Ectodermal cell (in vitro differentiated cells): ENCODE measurements around the gene DCDC2B.
A peak's percentile ranks its signal among the peaks of the same experiment; 100 is the strongest.

Experiments
- H3K27ac ChIP-seq: 2 replicates; pipeline ENCODE4 v1.7.0; 2013; ENCODE audit warnings: mild to moderate bottlenecking, low read depth, low read length; ENCODE audit not compliant: insufficient read depth, poor library complexity, severe bottlenecking
- H3K27me3 ChIP-seq: 2 replicates; pipeline ENCODE4 v1.7.0; 2013; ENCODE audit warnings: mild to moderate bottlenecking, low read length; ENCODE audit not compliant: insufficient read depth, control insufficient read depth, poor library complexity, severe bottlenecking
- H3K36me3 ChIP-seq: one replicate; pipeline ENCODE4 v1.7.0; 2013; ENCODE audit warnings: low read length; ENCODE audit not compliant: control insufficient read depth, insufficient read depth
- H3K4me1 ChIP-seq: one replicate; pipeline ENCODE4 v1.7.0; 2013; ENCODE audit warnings: low read length; ENCODE audit not compliant: control insufficient read depth, insufficient read depth
- H3K4me3 ChIP-seq: 2 replicates; pipeline ENCODE4 v1.7.0; 2013; ENCODE audit warnings: low read depth, low read length, control low read depth; ENCODE audit not compliant: insufficient read depth
- H3K9me3 ChIP-seq: 2 replicates; pipeline ENCODE4 v1.7.0; 2013; ENCODE audit warnings: mild to moderate bottlenecking, low read length, moderate library complexity; ENCODE audit not compliant: control insufficient read depth
- WGBS, 2 experiments: methylation state at CpG; one replicate each; pipeline ENCODE4 v1.1.7; 2013; ENCODE audit warnings: missing lambda C conversion rate in 2 of 2; 5-methylcytosine and 5-hydroxymethylcytosine counted together

Gene DCDC2B

DNA sequence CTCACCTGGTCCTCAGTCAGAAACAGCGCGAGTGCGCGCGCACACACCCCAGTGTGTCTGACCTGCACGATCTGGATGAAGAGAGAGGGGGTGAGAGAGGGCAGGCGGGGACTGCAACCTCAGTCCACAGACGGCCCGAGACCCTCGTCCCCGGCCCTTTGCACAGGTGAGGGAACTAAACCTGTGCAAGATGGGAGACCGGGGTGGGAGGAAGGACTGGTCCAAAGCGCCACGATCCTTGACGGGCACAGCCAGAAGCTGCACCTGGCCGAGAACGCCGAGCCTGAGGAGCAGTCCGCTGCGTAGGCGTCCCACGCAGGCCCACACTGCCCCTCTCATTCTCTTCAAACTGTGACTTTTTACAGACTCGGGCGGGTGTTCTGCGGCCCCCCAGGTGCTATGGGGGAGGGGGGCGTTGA is 3.9 kb upstream of the DCDC2B start:
- Histone ChIP-seq H3K36me3 (peaks cover 6% of the 10 kb centered on the region), H3K4me3 (peak overlapping the region; percentile 82), H3K4me1 (peaks cover 13% of the 10 kb centered on the region), H3K9me3 (no peaks in the 10 kb centered on the region), H3K27ac (no peak overlapping the region), H3K27me3 (no peaks in the 10 kb centered on the region)
- WGBS, 2 experiments = 51 to 53% methylated on average over 26 of the region's 26 CpGs

DNA sequence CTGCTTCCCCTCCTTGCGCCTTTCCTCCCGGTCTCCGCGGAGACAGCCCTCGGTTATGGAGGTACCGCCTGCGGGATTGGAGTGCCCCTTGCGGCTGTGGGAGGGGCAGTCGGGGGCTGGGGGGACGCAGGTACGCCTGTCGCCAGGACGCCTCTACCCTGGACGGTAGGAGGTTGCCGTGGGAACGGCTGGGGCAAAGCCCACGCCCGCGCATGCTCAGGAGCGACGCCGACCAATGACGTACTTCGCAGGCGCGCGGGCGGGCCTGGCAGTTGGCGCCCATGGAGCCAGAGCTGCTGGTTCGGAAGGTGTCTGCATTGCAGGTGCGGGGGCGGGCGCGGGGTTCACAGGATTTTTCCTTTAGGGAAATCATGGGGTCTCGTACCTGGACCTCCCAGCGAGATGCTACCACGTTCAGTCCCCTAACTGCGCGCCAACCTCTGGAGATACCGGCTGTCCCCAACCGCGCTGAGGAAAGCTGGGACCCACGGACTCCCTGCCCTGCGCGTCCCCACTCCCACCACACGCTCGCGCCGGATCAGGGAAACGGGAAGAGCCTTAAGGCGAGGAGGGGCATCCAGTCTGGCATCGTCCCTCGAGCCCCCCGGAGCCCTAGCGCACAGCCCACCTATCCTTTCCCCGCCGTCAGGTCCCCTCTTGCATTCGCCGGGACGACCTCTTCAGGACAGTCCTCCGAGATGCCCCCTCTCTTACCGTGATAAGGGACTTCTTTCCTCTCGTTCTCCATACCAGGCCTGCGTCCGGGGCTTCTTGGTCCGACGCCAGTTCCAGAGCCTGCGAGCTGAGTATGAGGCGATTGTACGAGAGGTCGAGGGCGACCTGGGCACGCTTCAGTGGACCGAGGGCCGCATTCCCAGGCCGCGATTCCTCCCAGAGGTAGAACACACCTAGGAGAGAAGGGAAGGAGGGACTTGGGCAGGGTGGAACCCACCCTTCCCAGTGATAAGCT is 3.2 kb upstream of the DCDC2B start, which contains the start of gene IQCC:
Gene IQCC (plus strand): TSS at position 271 of the 970 bp plus-strand sequence. CDS start 11 bp downstream, at position 282.
- Histone ChIP-seq H3K36me3 (peaks cover 6% of the 10 kb centered on the region), H3K27ac (no peak within 1 kb of the TSS), H3K27me3 (no peaks in the 10 kb centered on the region), H3K9me3 (no peaks in the 10 kb centered on the region), H3K4me1 (peaks cover 12% of the 10 kb centered on the region), H3K4me3 (peak within 1 kb of the TSS; percentile 82)
- 5 to 6% methylated on average over 77 of the region's 77 CpGs for WGBS, 2 experiments

DNA sequence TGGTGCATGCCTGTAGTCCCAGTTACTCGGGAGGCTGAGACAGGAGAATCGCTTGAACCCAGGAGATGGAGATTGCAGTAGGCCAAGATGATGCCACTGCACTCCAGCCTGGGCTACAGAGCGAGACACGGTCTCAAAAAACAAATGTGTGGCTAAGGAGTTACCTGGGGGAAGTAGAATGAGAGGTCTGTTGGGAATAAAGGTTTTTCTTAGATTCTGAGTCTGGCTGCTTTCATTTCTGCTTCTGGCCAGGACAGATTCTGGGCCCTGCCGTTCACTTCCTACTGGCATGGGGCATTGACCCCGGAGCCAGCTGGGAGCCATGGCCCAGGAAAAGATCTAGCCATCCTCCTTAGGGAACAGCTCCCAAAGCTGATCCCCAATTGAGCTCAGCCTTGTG is 420 bp upstream of the DCDC2B start:
- Histone ChIP-seq H3K4me3 (no peak overlapping the region), H3K27ac (no peak overlapping the region), H3K27me3 (no peaks in the 10 kb centered on the region), H3K9me3 (no peaks in the 10 kb centered on the region), H3K36me3 (peaks cover 6% of the 10 kb centered on the region), H3K4me1 (peaks cover 7% of the 10 kb centered on the region)
- WGBS, 2 experiments = 95 to 96% methylated on average over 6 of the region's 6 CpGs

DNA sequence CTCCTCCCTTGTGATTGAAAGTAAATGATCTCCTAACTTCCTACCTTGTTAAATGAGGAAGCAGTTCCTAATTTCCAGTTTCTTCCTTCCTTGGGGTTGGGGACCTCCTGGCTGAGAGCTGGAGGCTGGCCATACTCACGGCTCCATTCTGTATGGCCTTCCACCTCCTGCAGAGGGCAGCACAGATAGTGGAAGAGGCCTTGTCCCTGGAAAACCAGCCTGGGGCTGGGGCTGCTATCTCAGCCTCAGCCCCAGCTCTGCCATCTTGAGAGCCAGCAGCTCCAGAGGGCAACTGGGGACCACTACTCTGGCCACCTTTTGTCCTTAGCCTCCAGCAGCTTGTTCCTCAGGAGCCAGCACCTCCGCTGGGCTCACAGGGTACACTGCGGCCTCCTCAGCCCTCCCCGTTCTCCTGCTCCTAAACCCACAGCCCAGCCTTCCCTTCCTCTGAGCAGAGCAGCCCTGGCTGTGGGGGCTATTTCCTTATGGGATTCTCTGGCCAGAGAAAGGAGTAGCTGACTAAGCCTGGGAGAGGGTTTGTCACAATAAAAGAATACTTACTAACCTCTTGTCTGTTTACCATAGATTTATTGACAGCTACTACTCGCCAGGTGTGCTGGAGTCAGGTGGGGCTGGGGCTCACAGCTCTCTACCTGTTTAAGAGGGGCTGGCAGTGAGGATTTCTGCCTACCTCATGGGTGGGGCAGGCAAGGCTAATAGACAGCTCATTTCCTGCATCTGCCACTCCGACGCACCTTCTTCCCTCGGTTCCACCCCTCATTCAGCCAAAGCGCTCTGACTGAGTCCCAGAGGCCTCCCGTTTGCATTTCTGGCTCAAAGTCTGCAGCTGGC is 7.0 kb downstream of the DCDC2B start:
- H3K9me3 ChIP-seq = no peaks in the 10 kb centered on the region
- no peak overlapping the region for H3K27ac ChIP-seq

DNA sequence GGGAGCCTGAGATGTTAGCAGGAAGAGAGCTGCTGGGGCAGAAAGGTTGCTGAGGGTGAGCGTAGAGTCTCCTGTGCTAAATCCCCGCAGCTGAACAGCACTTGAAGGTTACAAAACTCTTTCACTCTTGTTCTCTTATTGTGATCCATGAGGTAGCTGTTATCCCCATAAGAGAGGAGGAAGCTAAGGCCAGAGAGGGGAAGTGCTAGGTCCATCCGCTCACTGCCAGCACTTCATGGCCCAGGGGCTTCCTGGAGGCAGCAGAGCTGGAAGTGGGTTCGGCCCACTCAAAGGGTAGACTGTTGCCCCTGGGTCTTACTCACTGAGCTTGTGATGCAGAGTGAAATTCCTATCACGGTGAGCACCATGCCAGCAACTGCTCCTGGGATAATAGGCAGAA is 7.7 kb downstream of the DCDC2B start:
- no peak overlapping the region for H3K4me3 ChIP-seq
- peaks cover 7% of the 10 kb centered on the region for H3K4me1 ChIP-seq
- 95 to 97% methylated on average over 5 of the region's 5 CpGs for WGBS, 2 experiments
- no peaks in the 10 kb centered on the region for H3K9me3 ChIP-seq
- H3K36me3 ChIP-seq = peaks cover 9% of the 10 kb centered on the region
- H3K27me3 ChIP-seq = no peaks in the 10 kb centered on the region
- H3K27ac ChIP-seq = no peak overlapping the region

More for the DNA sequence above, 7.0 kb downstream of the DCDC2B start:
- WGBS, 2 experiments = 84 to 88% methylated on average over 10 of the region's 10 CpGs
- Histone ChIP-seq H3K27me3 (no peaks in the 10 kb centered on the region), H3K4me1 (peaks cover under 1% of the 10 kb centered on the region), H3K4me3 (no peak overlapping the region), H3K36me3 (peaks cover 9% of the 10 kb centered on the region)

DNA sequence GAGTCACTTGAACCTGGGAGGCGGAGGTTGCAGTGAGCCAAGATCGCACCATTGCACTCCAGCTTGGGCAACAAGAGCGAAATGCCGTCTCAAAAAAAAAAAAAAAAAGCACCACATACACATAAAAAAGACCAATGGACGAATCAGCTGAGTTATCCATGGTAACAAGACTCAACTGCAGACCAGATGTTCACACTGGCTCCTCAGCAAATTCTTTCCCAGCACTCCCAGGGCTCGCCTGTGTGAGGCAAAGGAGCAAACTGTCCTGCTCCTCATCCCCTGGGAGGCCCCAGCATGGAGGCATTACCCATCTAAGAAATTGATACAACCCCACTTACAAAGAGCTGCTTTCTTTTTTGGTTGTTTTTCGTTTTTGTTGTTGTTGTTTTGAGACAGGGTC is 10.1 kb downstream of the DCDC2B start:
- peaks cover 9% of the 10 kb centered on the region for H3K36me3 ChIP-seq
- no peak overlapping the region for H3K27ac ChIP-seq
- no peaks in the 10 kb centered on the region for H3K27me3 ChIP-seq
- WGBS, 2 experiments = 92% methylated on average over 6 to 7 of the region's 7 CpGs
- H3K4me3 ChIP-seq = no peak overlapping the region
- no peaks in the 10 kb centered on the region for H3K9me3 ChIP-seq
- H3K4me1 ChIP-seq = peaks cover 8% of the 10 kb centered on the region

DNA sequence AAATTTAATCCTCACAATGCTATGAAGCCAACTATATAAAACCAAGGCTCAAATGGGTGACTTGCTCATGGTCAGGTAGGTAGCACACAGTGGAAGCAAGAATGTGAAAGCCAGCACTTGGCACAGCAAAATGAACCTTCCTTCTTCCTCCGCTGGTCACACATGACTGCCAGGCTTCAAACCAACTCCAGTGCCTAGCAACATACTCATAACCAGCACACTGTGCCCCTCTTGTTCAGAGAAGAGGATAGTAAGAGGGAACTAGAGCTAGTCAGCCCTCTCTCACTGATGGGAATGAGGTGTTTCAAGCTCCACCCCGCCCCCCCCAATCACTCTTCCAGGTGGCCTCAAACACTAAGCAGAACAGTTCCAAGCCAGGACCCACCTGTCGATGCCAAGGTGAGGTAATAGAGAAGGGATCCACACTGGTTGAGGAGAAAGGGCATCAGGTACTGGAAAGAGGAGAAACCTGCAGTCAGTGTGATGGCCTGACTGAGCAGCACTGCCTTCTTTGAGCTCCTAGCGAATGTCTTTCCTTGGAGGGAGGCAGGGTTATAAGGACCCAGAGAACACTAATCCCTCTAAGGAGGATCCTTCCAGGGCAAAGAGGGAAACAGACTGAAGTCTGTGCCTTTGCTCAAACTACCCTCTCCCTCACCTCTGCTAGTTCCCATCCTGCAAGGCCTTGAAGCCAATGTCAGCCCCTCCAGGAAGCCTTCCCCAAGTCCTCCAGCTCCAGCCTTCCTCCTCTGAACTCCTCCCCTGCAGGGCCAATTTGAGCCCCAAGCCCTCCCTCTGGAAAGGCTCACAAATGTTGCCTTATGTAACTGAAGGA is 12.1 kb downstream of the DCDC2B start:
- Histone ChIP-seq H3K4me1 (peaks cover 8% of the 10 kb centered on the region), H3K27ac (no peak overlapping the region), H3K4me3 (peak overlapping the region; percentile 83), H3K36me3 (no peaks in the 10 kb centered on the region), H3K9me3 (no peaks in the 10 kb centered on the region), H3K27me3 (no peaks in the 10 kb centered on the region)
- WGBS, 2 experiments = 93% methylated on average over 4 of the region's 4 CpGs

DNA sequence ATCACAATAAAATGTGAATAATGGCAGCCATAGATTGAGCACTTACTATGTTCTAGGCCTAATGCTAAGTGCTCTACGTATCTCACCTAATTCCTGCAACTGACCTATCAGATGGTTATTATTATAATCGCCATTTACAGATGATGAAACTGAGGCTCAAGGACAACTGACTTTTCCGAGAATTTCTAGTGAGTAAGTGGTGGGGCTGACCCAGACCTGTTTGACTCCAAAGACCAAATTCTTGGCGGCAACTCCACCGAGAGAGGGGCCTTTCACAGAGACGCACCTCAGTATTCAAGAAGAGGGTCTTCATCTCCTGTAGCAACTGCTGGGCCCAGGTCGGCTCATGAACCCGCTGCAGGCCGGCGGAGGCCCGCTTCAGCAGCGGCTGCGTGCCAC is 12.7 kb downstream of the DCDC2B start:
- WGBS, 2 experiments = 10 to 13% methylated on average over 13 of the region's 13 CpGs
- H3K4me3 ChIP-seq = peak overlapping the region; percentile 83
- H3K36me3 ChIP-seq = no peaks in the 10 kb centered on the region
- peaks cover 8% of the 10 kb centered on the region for H3K4me1 ChIP-seq
- no peaks in the 10 kb centered on the region for H3K9me3 ChIP-seq
- H3K27ac ChIP-seq = no peak overlapping the region
- H3K27me3 ChIP-seq = no peaks in the 10 kb centered on the region

DNA sequence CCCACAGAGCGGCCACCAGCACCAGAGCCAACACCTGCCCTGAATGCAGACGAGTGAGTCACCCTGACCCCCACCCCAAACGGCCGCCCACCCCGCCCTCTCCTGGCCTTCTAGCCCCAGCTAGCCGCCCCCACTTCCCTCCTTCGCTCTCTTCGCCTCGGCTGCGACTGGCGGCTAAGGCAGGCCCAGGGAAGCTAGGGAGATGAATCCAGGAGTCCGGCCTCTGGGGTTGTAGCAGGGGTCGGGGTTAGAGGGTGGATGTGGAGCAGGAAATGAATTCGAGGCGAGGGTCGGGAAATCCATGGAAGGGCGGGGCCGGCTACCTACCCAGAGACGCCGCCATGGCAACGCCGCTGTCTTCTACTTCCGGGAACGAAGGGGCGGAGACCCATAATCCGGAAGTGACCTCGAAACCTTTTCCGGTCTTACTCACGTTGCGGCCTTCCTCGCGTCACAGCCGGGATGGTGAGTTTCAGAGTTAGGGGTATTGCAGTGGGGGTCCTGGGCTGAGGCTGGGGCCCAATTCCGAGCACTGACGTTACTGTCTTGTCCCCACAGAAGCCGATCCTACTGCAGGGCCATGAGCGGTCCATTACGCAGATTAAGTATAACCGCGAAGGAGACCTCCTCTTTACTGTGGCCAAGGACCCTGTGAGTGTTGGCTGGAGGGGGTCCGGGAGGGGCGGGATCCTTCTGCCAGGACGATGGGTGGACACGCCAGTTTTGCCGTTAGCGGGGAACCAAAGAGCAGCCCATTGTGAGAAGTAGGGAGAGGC is 13.3 kb downstream of the DCDC2B start, which contains the start of the genes EIF3I and TMEM234:
Gene EIF3I (plus strand): TSS at position 428 of the 776 bp plus-strand sequence. CDS start 35 bp downstream, at position 463.
Gene TMEM234 (minus strand): TSS at position 374 of the 776 bp plus-strand sequence. CDS start 31 bp downstream, at position 343.
- Histone ChIP-seq H3K4me1 (peaks cover 8% of the 10 kb centered on the region), H3K27me3 (no peaks in the 10 kb centered on the region), H3K9me3 (no peaks in the 10 kb centered on the region), H3K36me3 (no peaks in the 10 kb centered on the region), H3K27ac (peak within 1 kb of the TSS; percentile 26), H3K4me3 (peak within 1 kb of the TSS; percentile 83)
- WGBS, 2 experiments = 0 to 1% methylated on average over 46 of the region's 46 CpGs
